ENCODE results near the gene IQCK. TPM values are rescaled to one million over a fixed set of nuclear protein-coding genes. Genes with fewer than 3 reads are reported as not detected.
A peak's percentile ranks its signal among the peaks of the same experiment; 100 is the strongest.

Gene IQCK
- polyA plus RNA-seq, 1 experiment: 4.5 TPM

GRCh38 chr16:19898924-19899604 lies 181.0 kb downstream of the IQCK start:
- ChIA-PET CTCF (interaction anchor here (0.6 to 12.8 kb wide), 18 partner anchors 8 to 486 kb away, joined by 3 to 154 read pairs (median 4); partner anchors contain the start of gene GPRC5B), POLR2A (no interaction called here)
- no peaks in the 10 kb centered on the region for H3K36me3 ChIP-seq (ENCODE audit: control insufficient read depth, insufficient read depth, low read length)
- H3K4me3 ChIP-seq (ENCODE audit: low read depth, low read length): no peak overlapping the region
- DNase-seq (ENCODE audit: low read depth): no peak
- H3K27me3 ChIP-seq (ENCODE audit: control insufficient read depth, insufficient read depth, low read length): no peaks in the 10 kb centered on the region
- TF ChIP-seq CTCF (IDR thresholded peaks at IDR 0.05; ENCODE audit: insufficient read depth, low read depth, low read length): peak; percentile 85

GRCh38 chr16:19899605-19899955 lies 181.5 kb downstream of the IQCK start:
- H3K27me3 ChIP-seq (ENCODE audit: control insufficient read depth, insufficient read depth, low read length): no peaks in the 10 kb centered on the region
- TF ChIP-seq CTCF (IDR thresholded peaks at IDR 0.05; ENCODE audit: insufficient read depth, low read depth, low read length): no peak
- POLR2A ChIA-PET: no interaction called here
- no peak overlapping the region for H3K4me3 ChIP-seq (ENCODE audit: low read depth, low read length)
- DNase-seq (ENCODE audit: low read depth): no peak
- H3K36me3 ChIP-seq (ENCODE audit: control insufficient read depth, insufficient read depth, low read length): no peaks in the 10 kb centered on the region
- CTCF ChIA-PET: interaction anchor here (0.6 to 12.8 kb wide), 17 partner anchors 8 to 1288 kb away, joined by 3 to 154 read pairs (median 4); partner anchors contain the start of gene GPRC5B

- ChIA-PET POLR2A (no interaction called here), CTCF (interaction anchor here (12.8 kb wide), 1 partner anchor 484 kb away, joined by 154 read pairs; no protein-coding TSS in a partner anchor)
- no peak overlapping the region for H3K4me3 ChIP-seq (ENCODE audit: low read depth, low read length)
- no peak for TF ChIP-seq CTCF (IDR thresholded peaks at IDR 0.05; ENCODE audit: insufficient read depth, low read depth, low read length)
- no peak for DNase-seq (ENCODE audit: low read depth)
- no peaks in the 10 kb centered on the region for H3K36me3 ChIP-seq (ENCODE audit: control insufficient read depth, insufficient read depth, low read length)
- no peaks in the 10 kb centered on the region for H3K27me3 ChIP-seq (ENCODE audit: control insufficient read depth, insufficient read depth, low read length)
Observed at GRCh38 chr16:19901164-19901563, 183.1 kb downstream of the IQCK start.

GRCh38 chr16:19907161-19907992 lies 189.3 kb downstream of the IQCK start:
- Histone ChIP-seq H3K36me3 (ENCODE audit: control insufficient read depth, insufficient read depth, low read length) (no peaks in the 10 kb centered on the region), H3K4me3 (ENCODE audit: low read depth, low read length) (no peak overlapping the region), H3K27me3 (ENCODE audit: control insufficient read depth, insufficient read depth, low read length) (peaks cover 2% of the 10 kb centered on the region; the same call in 1 of the 2 replicates)
- no peak for DNase-seq (ENCODE audit: low read depth)
- peak; percentile 97 for TF ChIP-seq CTCF (IDR thresholded peaks at IDR 0.05; ENCODE audit: insufficient read depth, low read depth, low read length)
- ChIA-PET CTCF (interaction anchor here (0.6 to 12.8 kb wide), 30 partner anchors 9 to 608 kb away, joined by 3 to 154 read pairs (median 5); partner anchors contain the start of gene GPRC5B), POLR2A (no interaction called here)

Small RNA genes within 50 kb of the gene (small RNA-seq; reads per million reads assigned to genes)
- gene LARP7P2 (ENCODE audit: insufficient read length, low read depth, low replicate concordance): not detected

Other genes starting within 250 kb of the IQCK start
- gene GDE1, start 196.2 kb upstream of the IQCK start, polyA plus RNA-seq (2011; rRNA removed): 39.7 and 52.0 TPM in 2 replicates
- 2.6 and 5.6 TPM in 2 replicates for gene CCP110, start 194.3 kb upstream of the IQCK start, polyA plus RNA-seq (2011; rRNA removed)
- gene VPS35L, start 162.6 kb upstream of the IQCK start, polyA plus RNA-seq (2011; rRNA removed): 40.1 and 83.2 TPM in 2 replicates
- gene KNOP1, start within 50 bp of the IQCK start, polyA plus RNA-seq (2011; rRNA removed): 5.0 and 6.8 TPM in 2 replicates
- gene GPRC5B, start 166.6 kb downstream of the IQCK start, polyA plus RNA-seq (2011; rRNA removed): 0.33 and 0.55 TPM in 2 replicates

All from BJ (cell line).